Suppressor macrophage (primary cell): ENCODE data around the gene KLHL14.

Experiments
- DNase-seq, 4 experiments: peaks; one replicate each; pipeline ENCODE4 v3.0.0-alpha.2; 2020 to 2022

KLHL14 gene

GRCh38 chr18:32629981-32630700 is 142.7 kb downstream of the KLHL14 start:
- DNase-seq = no peak

DNA sequence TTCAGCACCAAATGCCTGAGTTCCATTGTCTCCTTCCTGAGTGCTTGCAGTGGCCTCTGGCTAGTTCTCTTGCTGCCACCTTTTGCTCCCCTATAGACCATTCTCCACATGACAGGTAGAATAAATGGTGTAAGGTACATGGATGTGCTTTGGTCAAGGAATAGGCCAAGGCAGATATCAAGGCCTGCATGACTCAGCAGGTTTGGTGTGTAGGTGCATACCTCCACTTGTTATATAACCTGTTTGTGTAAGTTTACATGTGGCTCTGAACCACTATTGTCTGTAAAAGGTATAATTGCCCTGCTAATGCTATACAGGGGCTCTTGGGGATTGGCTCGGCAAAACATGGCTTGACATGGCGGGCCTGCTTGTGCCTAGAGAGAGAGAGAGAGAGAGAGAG is 143.5 kb downstream of the KLHL14 start:
- no peak for DNase-seq

DNA sequence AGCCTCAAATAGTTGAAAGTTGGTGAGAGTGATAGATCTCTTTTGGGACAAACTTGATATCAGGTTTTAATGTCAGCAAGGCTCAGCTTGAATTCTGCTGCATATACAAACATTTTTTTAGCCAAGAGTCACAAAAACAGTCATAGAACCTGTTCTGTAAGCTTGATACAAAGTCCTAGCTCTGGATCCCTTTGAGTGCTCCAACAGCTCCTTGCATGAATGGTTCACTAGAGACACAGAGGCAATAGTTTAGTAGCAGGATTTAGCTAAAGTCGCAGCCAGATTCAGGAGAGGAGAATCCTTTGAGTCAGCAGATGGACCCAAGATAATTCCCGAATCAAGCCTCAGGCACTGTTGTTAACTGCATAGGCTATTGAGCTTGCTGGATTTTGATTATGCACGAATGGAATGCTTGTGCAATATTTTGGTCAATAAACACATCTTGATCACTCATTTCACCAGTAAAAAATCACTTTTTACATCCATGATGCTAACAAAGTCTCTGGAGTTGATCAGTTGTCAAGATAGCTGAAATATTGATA is 148.6 kb downstream of the KLHL14 start:
- no peak for DNase-seq

DNA sequence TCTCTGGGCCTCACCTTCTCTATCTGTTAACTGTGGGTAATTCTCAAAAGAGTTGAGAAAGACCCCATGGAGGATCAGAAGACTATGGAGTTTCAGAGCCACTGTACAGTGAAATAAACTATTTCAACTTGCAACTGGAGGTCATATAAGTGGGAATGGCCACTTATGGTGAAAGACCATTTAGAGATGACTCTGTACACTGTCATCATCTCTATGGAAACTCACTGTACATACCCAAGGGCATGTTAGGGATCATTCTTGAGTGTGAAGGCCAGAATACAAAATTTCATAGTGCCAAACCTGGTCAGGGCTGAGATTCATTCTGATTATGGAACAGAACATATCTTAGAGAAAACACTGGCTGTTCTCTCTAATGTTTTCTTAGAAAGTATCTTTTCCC is 149.3 kb downstream of the KLHL14 start:
- no peak for DNase-seq
